Motor neuron (in vitro differentiated cells): ENCODE results near the gene RIMKLB. TPM values are rescaled to one million over a fixed set of nuclear protein-coding genes. Genes with fewer than 3 reads are reported as not detected.
A peak's percentile ranks its signal among the peaks of the same experiment; 100 is the strongest.

Experiments used
- ATAC-seq, 8 experiments: fragments of 200-7000 bp; cut with Tn5 transposase; replicated peaks in 6 of 8; 2 replicates each; pipeline ENCODE4 v1.8.0; 2021; ENCODE audit warnings: mild to moderate bottlenecking in 8 of 8, moderate library complexity in 8 of 8
- H3K27ac ChIP-seq, 2 donors: fragments of 250-450 bp; sonication (Bioruptor Pico); 2 replicates each; pipeline ENCODE4 v1.9.0; 2021; ENCODE audit warnings: antibody characterized with exemption in 2 of 2, mild to moderate bottlenecking in 2 of 2, moderate library complexity in 1 of 2
- H3K4me1 ChIP-seq, 2 donors: fragments of 250-450 bp; sonication (Bioruptor Pico); replicated peaks in 1 of 2; 2 replicates each; pipeline ENCODE4 v1.6.1; 2021; ENCODE audit warnings: antibody characterized with exemption in 2 of 2, mild to moderate bottlenecking in 2 of 2, moderate library complexity in 1 of 2
- H3K4me3 ChIP-seq, 5 donors: fragments of 250-450 bp; sonication (Bioruptor Pico); 2 replicates each; pipeline ENCODE4 v1.9.0; 2021; ENCODE audit warnings: antibody characterized with exemption in 5 of 5, mild to moderate bottlenecking in 5 of 5, moderate library complexity in 4 of 5
- WGBS, 10 experiments: fragments of 450-650 bp; shearing (Covaris generic); methylation state at CpG; one replicate each; pipeline ENCODE4 v1.0.0; 2022; 5-methylcytosine and 5-hydroxymethylcytosine counted together
- in situ Hi-C, 9 experiments: fragments of 400-800 bp; cut with MboI; loops; one replicate each; pipeline ENCODE4 v1.15.0; 2021; ENCODE audit warnings: low sequenced_read_pairs in 9 of 9, low pct_unique_long_range_greater_than_20kb in 2 of 9; ENCODE audit not compliant: unreplicated experiment in 9 of 9
- total RNA-seq, 8 experiments: library from RNA; unstranded; fragments of 300-600 nt; gene quantifications; 2 replicates each; pipeline versions ENCODE4 v1.2.3 to v1.2.4, GENCODE V29; 2022

RIMKLB gene
- total RNA-seq, 8 experiments from 2014 or later = 19.3 to 109 (median 71.1) TPM

DNA sequence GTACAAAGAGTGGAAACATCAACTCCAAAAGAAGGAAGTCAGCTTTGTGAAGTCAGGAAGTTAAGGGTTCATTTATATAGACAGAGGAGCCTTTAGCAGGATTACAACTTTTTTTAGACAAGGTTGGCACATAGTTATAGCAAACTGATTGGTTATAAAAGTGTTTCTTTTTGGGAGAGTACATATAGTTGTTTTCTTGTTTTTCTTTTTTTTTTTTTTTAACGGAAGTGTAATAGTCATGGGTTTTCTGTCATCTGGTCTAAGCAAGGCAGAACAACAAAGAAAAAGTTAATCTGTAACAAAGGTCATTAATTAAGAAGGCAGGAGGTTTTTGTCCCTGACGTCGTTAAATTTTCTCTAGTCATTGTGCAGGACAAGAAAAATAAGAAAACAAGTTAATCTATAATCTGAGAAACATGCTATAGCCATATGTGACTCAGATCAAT, 22.2 kb upstream of the RIMKLB start:
- Histone ChIP-seq H3K4me3 (no peak overlapping the region), H3K27ac (no peak overlapping the region), H3K4me1 (peaks cover 0 to 6% of the 10 kb centered on the region in 2 donors)
- no peak for ATAC-seq
- WGBS, 10 experiments = 0 to 46% (median 0%) methylated on average over 1 to 3 of the region's 3 CpGs; no CpG with 5 or more reads in 1 of the 10 experiments
- in situ Hi-C loops = loop anchor here in 6 of 9 experiments (25.0 kb wide), 2 partner anchors 212 to 362 kb away; no protein-coding TSS in a partner anchor

DNA sequence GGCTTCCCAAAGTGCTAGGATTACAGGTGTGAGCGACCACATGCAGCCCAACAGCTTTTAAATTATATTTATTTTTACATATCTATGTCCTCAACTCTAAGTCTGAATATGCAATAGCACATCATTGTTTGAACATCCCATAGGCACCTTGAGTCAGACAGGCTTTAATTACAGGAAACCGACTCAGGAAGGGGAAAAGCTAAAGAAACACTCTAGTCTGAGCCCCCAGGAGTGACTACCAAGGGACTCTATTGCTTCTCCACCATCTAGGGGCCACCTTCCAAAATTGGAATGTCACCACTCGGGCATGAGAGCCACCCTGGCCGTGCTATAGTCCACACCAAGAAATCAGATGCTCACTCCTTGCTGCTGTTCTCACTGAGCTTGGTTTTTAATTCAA, 21.1 kb upstream of the RIMKLB start:
- in situ Hi-C loops = loop anchor here in 6 of 9 experiments (25.0 kb wide), 2 partner anchors 211 to 361 kb away; no protein-coding TSS in a partner anchor
- no peak overlapping the region for H3K27ac ChIP-seq

DNA sequence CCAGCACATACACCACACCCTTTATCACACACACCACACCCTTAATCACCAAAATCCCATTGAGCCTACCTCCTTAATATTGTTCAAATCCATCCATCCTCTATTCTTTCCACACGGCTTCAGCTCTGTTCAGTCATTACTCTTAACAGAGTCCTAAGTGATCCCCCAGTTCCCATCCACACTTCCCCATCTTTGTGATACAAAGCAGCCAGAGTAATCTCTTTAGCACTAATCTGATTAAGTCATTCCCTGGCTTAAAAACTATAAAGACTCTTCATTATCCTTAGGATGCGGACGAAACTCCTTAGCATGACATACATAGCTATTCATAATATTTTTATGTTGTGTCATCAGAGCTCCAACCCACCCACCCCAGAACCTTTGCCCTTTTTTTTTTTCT, 20.4 kb upstream of the RIMKLB start:
- in situ Hi-C loops = loop anchor here in 6 of 9 experiments (25.0 kb wide), 2 partner anchors 210 to 360 kb away; no protein-coding TSS in a partner anchor
- no peak for ATAC-seq
- 86 to 93% (median 90%) methylated on average over 1 to 3 of the region's 3 CpGs; no CpG with 5 or more reads in 3 of the 10 experiments for WGBS, 10 experiments

More for the DNA sequence above, 21.1 kb upstream of the RIMKLB start:
- Histone ChIP-seq H3K4me3 (no peak overlapping the region), H3K4me1 (peaks cover 0 to 6% of the 10 kb centered on the region in 2 donors)
- no peak for ATAC-seq
- 29 to 85% (median 76%) methylated on average over 2 to 4 of the region's 4 CpGs; no CpG with 5 or more reads in 3 of the 10 experiments for WGBS, 10 experiments

DNA sequence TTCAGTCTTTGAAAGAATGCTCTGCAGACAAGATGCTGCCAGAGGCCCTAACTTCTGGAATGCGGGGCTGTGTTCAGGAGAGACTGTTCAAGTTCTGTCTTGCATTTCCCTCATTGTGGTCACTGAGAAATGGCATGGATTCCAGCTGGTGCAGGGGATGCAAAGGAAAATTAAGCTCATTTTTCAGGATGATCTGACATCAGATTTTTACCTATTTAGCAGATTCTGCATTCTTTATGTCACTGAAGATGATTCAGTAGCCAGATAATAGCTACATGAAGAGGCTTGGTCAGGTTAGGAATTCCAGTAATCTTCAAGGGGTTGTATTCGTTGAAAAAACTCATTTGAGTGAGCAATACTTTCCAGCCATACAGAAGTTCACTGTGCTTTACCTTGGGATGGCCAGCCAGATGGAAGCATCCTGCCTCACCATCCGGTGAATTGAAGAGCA, 19.1 kb upstream of the RIMKLB start:
- in situ Hi-C loops = loop anchor here in 6 of 9 experiments (25.0 kb wide), 2 partner anchors 209 to 359 kb away; no protein-coding TSS in a partner anchor
- no peak overlapping the region for H3K27ac ChIP-seq
- H3K4me1 ChIP-seq = peaks cover 0 to 6% of the 10 kb centered on the region in 2 donors
- 0 to 100% (median 88%) methylated on average over 1 to 3 of the region's 3 CpGs; no CpG with 5 or more reads in 3 of the 10 experiments for WGBS, 10 experiments
- no peak overlapping the region for H3K4me3 ChIP-seq
- no peak for ATAC-seq

More for the DNA sequence above, 20.4 kb upstream of the RIMKLB start:
- Histone ChIP-seq H3K27ac (no peak overlapping the region), H3K4me3 (no peak overlapping the region), H3K4me1 (peaks cover 0 to 6% of the 10 kb centered on the region in 2 donors)

DNA sequence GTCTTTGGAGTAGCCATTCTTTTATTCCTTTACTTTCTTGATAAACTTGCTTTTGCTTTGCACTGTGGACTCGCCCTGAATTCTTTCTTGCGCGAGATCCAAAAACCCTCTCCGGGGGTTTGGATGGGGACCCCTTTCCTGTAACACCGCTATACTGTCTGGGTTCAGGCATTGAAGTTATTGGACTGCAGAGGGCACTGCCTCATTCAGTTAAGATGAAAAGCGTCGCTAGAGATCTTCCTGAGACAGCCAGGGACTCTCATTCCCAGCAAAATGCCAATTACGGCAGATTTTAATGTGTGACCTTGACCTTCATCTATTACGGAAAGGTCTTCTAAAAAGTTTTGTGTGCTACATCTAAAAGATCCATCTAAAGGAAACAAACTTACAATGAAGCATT, 17.3 kb upstream of the RIMKLB start:
- Histone ChIP-seq H3K4me3 (no peak overlapping the region), H3K27ac (no peak overlapping the region), H3K4me1 (peaks cover 0 to 3% of the 10 kb centered on the region in 2 donors)
- in situ Hi-C loops = loop anchor here in 7 of 9 experiments (10.0 to 25.0 kb wide), 3 partner anchors 204 to 357 kb away; no protein-coding TSS in a partner anchor
- ATAC-seq = no peak
- 9 to 97% (median 86%) methylated on average over 2 to 8 of the region's 9 CpGs; no CpG with 5 or more reads in 1 of the 10 experiments for WGBS, 10 experiments

DNA sequence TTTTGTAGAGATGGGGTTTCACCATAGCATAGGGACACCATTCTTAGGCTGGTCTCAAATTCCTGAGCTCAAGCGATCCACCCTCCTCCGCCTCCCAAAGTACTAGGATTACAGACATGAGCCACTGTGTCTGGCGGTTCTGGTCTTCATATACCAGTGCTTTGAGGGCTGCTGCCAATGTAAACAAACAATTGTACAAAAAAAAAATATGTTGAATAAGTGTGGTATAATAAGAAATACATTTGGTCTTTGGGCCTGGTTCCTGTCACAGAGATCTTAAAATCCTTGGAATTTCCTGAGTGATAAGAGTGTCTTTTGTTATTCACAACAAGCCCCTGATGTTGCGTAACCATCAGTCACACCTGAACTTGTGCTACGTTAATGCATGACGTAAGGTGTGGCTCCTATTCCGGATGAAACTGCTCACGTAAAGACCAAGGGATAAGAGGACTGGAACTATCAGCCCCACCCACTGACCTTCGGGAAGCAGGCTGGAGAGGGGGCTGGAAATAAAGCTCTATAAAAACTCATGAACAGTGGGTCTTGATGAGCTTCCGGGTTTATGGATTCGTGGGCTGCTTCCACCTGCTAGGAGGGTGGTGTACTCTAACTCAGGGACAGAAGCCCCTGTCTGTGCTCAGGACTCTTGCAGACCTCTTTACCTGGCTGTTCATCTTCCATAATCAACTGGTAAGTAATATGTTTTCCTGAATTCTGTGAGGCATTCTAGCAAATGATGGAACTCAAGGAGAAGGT, 16.5 kb upstream of the RIMKLB start:
- in situ Hi-C loops = loop anchor here in 7 of 9 experiments (10.0 to 25.0 kb wide), 3 partner anchors 203 to 356 kb away; no protein-coding TSS in a partner anchor
- Histone ChIP-seq H3K4me1 (no peaks in the 10 kb centered on the region), H3K27ac (no peak overlapping the region), H3K4me3 (no peak overlapping the region)
- WGBS, 10 experiments = 16 to 92% (median 73%) methylated on average over 2 to 11 of the region's 11 CpGs; no CpG with 5 or more reads in 2 of the 10 experiments
- ATAC-seq = peak in 2 of 8 experiments; percentile 28 to 50

DNA sequence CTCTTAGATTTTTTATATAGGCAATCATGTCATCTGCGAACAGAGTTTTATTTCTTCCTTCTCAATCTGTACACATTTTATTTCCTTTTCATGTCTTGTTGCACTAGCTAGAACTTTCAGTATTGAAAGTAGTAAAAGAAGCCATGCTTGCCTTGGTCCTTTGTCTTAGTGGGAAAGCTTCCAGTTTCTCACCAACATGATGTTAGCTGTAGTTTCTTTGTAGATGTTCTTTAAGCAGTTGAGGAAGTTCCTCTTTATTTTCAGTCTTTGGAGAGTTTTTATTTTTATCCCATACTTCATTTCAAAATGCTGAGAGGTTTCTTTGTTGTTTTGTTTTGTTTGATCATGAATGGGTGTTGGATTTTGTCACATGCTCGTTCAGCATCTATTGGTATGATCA, 12.7 kb upstream of the RIMKLB start:
- WGBS, 10 experiments = 52 to 100% (median 89%) methylated on average over 1 to 2 of the region's 2 CpGs
- no peak for ATAC-seq
- Histone ChIP-seq H3K27ac (no peak overlapping the region), H3K4me3 (no peak overlapping the region), H3K4me1 (peaks cover 25 to 26% of the 10 kb centered on the region in 2 donors)
- in situ Hi-C loops = loop anchor here in 7 of 9 experiments (10.0 to 25.0 kb wide), 3 partner anchors 200 to 352 kb away; no protein-coding TSS in a partner anchor

DNA sequence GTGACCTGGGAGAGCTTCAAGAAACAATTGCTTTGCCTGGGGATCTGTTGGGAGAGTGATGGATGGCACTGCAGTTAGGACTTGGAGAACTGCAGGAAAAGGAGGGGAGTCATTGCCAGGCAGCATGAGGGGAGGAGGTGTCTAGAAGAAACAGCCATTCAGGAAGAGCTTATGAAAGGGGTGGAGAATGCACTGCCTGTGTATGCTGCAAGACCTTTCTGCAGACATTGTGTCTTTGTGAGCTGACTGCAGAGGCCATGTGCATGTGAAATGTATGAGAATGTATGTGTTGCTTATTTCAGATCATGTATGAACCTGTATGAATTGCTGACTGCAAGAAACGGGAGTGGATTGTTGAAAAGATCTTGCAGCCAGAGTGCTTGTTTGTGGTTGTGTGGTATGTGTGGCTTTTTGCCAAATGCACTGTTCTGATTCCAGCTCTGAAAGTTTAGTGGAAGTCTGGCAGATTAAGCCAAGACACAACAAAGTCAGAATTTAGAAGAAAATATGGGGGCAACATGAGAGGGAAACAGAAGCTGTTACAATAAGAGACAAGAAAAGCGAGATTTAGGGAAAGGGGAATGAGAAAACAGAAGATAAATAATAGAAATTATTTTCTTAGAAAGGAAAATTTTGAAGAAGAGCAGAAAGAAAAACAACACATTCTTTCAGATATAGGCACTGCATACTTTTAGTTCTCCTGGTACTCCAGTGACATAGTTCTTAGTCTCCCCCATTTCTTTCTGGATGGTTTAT, 9.8 kb upstream of the RIMKLB start:
- in situ Hi-C loops = loop anchor here in 7 of 9 experiments (10.0 to 25.0 kb wide), 3 partner anchors 197 to 349 kb away; no protein-coding TSS in a partner anchor
- peak overlapping the region; percentile 84 to 89 for H3K27ac ChIP-seq
- ATAC-seq = peak; percentile 81 to 98 (median 96)
- WGBS, 10 experiments = 4 to 79% (median 28%) methylated on average over 1 to 2 of the region's 2 CpGs
- H3K4me3 ChIP-seq = peak overlapping the region in 4 of 5 donors; percentile 9 to 16 (median 12)
- H3K4me1 ChIP-seq = peaks cover 43% of the 10 kb centered on the region in 2 donors

DNA sequence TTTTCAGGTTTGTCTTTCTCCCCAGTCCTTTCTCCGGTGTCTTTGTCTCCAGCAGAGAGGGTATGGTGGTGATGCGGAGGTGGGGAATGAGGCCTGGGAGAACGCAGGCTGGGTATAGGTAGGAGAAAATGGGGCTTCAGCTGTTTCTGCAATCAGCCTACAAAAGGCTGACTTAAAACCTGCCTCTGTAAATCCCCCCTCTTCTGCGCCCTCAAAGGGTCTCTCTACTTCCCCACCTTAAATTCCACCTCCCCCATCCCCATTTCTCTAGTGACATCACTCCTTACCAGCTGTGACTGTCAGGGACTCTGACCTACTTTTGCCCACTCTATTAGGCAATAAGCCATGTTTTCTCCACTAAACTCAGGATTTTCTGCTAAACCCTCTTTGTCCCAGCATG, 8.1 kb upstream of the RIMKLB start:
- Histone ChIP-seq H3K27ac (no peak overlapping the region), H3K4me1 (peaks cover 50 to 51% of the 10 kb centered on the region in 2 donors), H3K4me3 (no peak overlapping the region)
- 0 to 100% (median 88%) methylated on average over 1 to 4 of the region's 4 CpGs; no CpG with 5 or more reads in 2 of the 10 experiments for WGBS, 10 experiments
- ATAC-seq = no peak
- in situ Hi-C loops = loop anchor here in 7 of 9 experiments (10.0 to 25.0 kb wide), 3 partner anchors 195 to 348 kb away; no protein-coding TSS in a partner anchor

DNA sequence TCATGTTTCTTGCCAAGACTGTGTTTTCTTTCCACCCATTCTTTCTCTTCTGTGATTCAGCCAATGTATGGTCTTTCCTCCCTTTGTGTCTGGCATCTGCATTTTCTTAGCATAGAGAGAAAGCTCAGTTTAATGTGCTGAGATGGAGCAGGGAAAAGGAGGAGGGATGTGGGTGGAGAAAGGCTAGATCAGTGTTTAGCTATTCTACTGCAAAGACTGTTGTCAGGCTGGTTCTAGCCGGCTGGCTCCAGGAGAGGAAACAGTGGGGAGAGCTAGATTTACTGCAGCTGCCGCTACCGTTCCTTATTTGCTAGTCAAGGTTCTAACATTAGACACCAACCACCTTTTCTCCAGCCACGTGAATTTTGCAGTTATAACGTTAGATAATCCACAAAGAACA, 5.2 kb upstream of the RIMKLB start:
- Histone ChIP-seq H3K27ac (peak overlapping the region; percentile 70 to 78), H3K4me1 (peaks cover 43 to 49% of the 10 kb centered on the region in 2 donors), H3K4me3 (peak overlapping the region in 2 of 5 donors; percentile 0 to 12)
- ATAC-seq = peak; percentile 56 to 82 (median 75)
- 0 to 55% (median 13%) methylated on average over 1 to 4 of the region's 5 CpGs; no CpG with 5 or more reads in 2 of the 10 experiments for WGBS, 10 experiments
- in situ Hi-C loops = loop anchor here in 6 of 9 experiments (25.0 kb wide), 2 partner anchors 195 to 345 kb away; no protein-coding TSS in a partner anchor

DNA sequence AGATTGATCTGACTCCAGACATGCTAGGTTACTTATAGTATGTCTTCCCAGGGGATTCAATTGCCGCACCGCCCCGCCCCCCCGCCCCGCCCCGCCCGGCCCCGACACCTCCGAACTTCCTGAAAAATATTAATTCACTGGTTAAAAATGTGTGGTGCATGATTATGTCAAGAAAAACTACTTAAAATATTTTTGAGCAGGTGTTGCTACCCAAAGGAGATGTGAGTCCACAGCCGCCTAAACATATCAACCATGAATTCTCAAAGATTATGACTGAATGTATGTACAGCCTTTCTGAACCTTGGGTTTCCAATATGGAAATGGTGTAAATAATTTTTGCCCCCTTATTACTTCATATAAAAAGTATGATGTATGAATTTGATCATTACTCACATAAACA, 2.7 kb upstream of the RIMKLB start:
- WGBS, 10 experiments = 80 to 100% (median 100%) methylated on average over 1 to 2 of the region's 10 CpGs; no CpG with 5 or more reads in 6 of the 10 experiments
- Histone ChIP-seq H3K4me3 (no peak overlapping the region), H3K27ac (no peak overlapping the region), H3K4me1 (peaks cover 30 to 40% of the 10 kb centered on the region in 2 donors)
- in situ Hi-C loops = loop anchor here in 6 of 9 experiments (25.0 kb wide), 2 partner anchors 192 to 342 kb away; no protein-coding TSS in a partner anchor
- ATAC-seq = no peak
